ENCODE measurements around the gene CFAP299. TPM values are rescaled to one million over a fixed set of nuclear protein-coding genes. Genes with fewer than 3 reads are reported as not detected.

The CFAP299 gene
- total RNA-seq, 3 donors from 2014 or later = not detected

- ATAC-seq = no peak
- H3K36me3 ChIP-seq (ENCODE audit: low read depth) = no peaks in the 10 kb centered on the region
- TF ChIP-seq, protein P1, sequence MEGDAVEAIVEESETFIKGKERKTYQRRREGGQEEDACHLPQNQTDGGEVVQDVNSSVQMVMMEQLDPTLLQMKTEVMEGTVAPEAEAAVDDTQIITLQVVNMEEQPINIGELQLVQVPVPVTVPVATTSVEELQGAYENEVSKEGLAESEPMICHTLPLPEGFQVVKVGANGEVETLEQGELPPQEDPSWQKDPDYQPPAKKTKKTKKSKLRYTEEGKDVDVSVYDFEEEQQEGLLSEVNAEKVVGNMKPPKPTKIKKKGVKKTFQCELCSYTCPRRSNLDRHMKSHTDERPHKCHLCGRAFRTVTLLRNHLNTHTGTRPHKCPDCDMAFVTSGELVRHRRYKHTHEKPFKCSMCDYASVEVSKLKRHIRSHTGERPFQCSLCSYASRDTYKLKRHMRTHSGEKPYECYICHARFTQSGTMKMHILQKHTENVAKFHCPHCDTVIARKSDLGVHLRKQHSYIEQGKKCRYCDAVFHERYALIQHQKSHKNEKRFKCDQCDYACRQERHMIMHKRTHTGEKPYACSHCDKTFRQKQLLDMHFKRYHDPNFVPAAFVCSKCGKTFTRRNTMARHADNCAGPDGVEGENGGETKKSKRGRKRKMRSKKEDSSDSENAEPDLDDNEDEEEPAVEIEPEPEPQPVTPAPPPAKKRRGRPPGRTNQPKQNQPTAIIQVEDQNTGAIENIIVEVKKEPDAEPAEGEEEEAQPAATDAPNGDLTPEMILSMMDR (IDR thresholded peaks at IDR 0.05) = no peak
- H3K9me3 ChIP-seq = no peaks in the 10 kb centered on the region
- H3K4me3 ChIP-seq = no peak overlapping the region
- intact Hi-C loops (cut with DNase I, micrococcal nuclease) = no loop called here
- no peaks in the 10 kb centered on the region for H3K4me1 ChIP-seq (ENCODE audit: low read depth)
- DNase-seq = no peak
These were observed 139.7 kb downstream of the CFAP299 start for GRCh38 chr4:80475236-80475635.

- no peak for ATAC-seq
- no peak for DNase-seq
- Histone ChIP-seq H3K36me3 (ENCODE audit: low read depth) (no peaks in the 10 kb centered on the region), H3K4me3 (no peak overlapping the region), H3K9me3 (no peaks in the 10 kb centered on the region), H3K4me1 (ENCODE audit: low read depth) (no peaks in the 10 kb centered on the region)
- intact Hi-C loops (cut with DNase I, micrococcal nuclease) = no loop called here
- TF ChIP-seq, protein P1 (IDR thresholded peaks at IDR 0.05) = no peak
These were observed 140.3 kb downstream of the CFAP299 start for GRCh38 chr4:80475798-80476197.

DNA sequence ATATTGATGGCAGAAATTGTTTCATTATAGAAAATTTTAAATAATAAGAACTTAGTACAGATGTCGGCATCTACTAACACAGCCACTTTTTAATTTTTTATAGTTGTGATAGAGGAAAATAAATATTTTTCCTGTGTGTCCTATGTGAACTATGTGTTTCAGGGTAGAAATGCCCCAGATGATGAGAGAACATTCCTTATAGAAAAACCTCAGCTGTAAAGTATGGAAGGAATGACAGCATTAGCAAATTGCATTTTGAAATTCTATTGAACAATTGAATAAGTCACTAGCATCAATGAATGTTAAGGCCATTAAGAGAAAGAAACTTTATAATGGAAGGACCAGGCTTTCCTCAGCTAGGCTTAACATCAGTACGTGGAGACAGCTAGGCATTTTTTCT, 149.2 kb downstream of the CFAP299 start:
- intact Hi-C loops (cut with DNase I, micrococcal nuclease) = no loop called here
- no peak overlapping the region for H3K4me3 ChIP-seq
- DNase-seq (no peak), ATAC-seq (no peak)
- H3K4me1 ChIP-seq (ENCODE audit: low read depth) = no peaks in the 10 kb centered on the region
- H3K9me3 ChIP-seq = no peaks in the 10 kb centered on the region
- H3K36me3 ChIP-seq (ENCODE audit: low read depth) = no peaks in the 10 kb centered on the region
- TF ChIP-seq, protein P1 (IDR thresholded peaks at IDR 0.05) = no peak

DNA sequence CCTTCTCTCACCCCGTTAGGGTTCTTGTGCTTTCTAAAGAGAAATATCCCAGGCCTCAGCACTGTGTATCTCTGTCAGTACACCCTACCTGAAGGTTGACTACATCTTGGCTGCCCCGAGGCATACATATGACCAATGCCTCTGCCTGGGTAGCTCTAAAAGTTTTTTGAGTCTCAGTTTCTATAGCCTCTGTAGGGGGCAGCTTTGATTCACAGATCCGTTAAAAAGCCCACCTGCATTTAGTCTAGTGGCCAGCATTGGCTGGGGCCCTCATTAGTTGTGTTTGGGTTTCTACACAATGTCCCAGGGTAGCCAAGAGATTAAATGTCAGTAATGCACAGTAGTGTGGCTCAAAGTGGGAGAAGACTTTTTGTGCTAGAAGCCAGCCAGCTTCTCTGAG, 151.1 kb downstream of the CFAP299 start:
- no peaks in the 10 kb centered on the region for H3K4me1 ChIP-seq (ENCODE audit: low read depth)
- DNase-seq = no peak

GRCh38 chr4:80489798-80490197, 154.3 kb downstream of the CFAP299 start:
- DNase-seq = no peak
- H3K4me3 ChIP-seq = no peak overlapping the region
- TF ChIP-seq, protein P1 (IDR thresholded peaks at IDR 0.05) = no peak

More for the DNA sequence above, 151.1 kb downstream of the CFAP299 start:
- Histone ChIP-seq H3K36me3 (ENCODE audit: low read depth) (no peaks in the 10 kb centered on the region), H3K9me3 (no peaks in the 10 kb centered on the region), H3K4me3 (no peak overlapping the region)
- intact Hi-C loops (cut with DNase I, micrococcal nuclease) = no loop called here
- ATAC-seq = no peak
- TF ChIP-seq, protein P1 (IDR thresholded peaks at IDR 0.05) = no peak

DNA sequence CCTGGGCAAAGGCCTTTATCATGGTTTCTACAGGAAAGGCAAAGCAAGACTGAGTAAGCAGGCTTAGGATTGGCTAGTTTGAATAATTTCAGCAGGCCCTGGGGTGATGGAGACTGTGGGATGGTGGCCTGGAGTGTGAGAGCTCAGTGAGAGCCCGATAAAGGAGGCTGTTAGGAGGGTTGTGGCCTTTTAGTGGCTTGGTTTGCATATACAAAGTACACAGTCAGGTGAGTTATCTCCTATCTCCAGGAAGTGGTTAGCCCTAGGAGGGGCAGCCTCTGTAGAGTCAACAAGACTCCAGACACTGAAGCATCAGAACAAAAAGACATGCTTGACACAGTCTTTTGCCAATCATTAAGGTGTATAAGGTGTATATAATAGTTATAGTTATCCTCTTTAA, 157.2 kb downstream of the CFAP299 start:
- intact Hi-C loops (cut with DNase I, micrococcal nuclease) = no loop called here
- H3K4me1 ChIP-seq (ENCODE audit: low read depth) = no peaks in the 10 kb centered on the region
- TF ChIP-seq, protein P1 (IDR thresholded peaks at IDR 0.05) = no peak
- DNase-seq (peak in 1 of 3 donors; percentile 62), ATAC-seq (peak; percentile 99)
- no peaks in the 10 kb centered on the region for H3K36me3 ChIP-seq (ENCODE audit: low read depth)
- H3K4me3 ChIP-seq = no peak overlapping the region
- H3K9me3 ChIP-seq = peaks cover 7% of the 10 kb centered on the region

More at GRCh38 chr4:80489798-80490197, 154.3 kb downstream of the CFAP299 start:
- H3K36me3 ChIP-seq (ENCODE audit: low read depth) = no peaks in the 10 kb centered on the region
- no peaks in the 10 kb centered on the region for H3K4me1 ChIP-seq (ENCODE audit: low read depth)
- ATAC-seq = no peak
- intact Hi-C loops (cut with DNase I, micrococcal nuclease) = no loop called here
- H3K9me3 ChIP-seq = no peaks in the 10 kb centered on the region
